ENCODE measurements around the gene ETV6.
A peak's percentile ranks its signal among the peaks of the same experiment; 100 is the strongest.

Gene ETV6

GRCh38 chr12:11757531-11757930 lies 108.1 kb downstream of the ETV6 start:
- Histone ChIP-seq H3K4me3 (ENCODE audit: low read depth in 1 of 2, low read length in 1 of 2) (no peak overlapping the region), H3K9me3 (no peaks in the 10 kb centered on the region), H3K27me3 (no peaks in the 10 kb centered on the region), H3K4me1 (ENCODE audit: control insufficient read depth in 1 of 2, insufficient read depth in 1 of 2, low read depth in 1 of 2, low read length in 1 of 2) (peaks cover 11 to 13% of the 10 kb centered on the region in 2 experiments), H3K27ac (no peak overlapping the region), H3K36me3 (peaks cover 47% of the 10 kb centered on the region)
- TF ChIP-seq CTCF (IDR thresholded peaks at IDR 0.05): no peak

GRCh38 chr12:11758087-11758486 lies 108.6 kb downstream of the ETV6 start:
- peaks cover 46% of the 10 kb centered on the region for H3K36me3 ChIP-seq

GRCh38 chr12:11758510-11759493 lies 109.3 kb downstream of the ETV6 start:
- H3K27ac ChIP-seq: peak overlapping the region; percentile 24
- H3K36me3 ChIP-seq: peaks cover 39% of the 10 kb centered on the region
- H3K9me3 ChIP-seq: no peaks in the 10 kb centered on the region
- no peaks in the 10 kb centered on the region for H3K27me3 ChIP-seq
- H3K4me3 ChIP-seq (ENCODE audit: low read depth in 1 of 2, low read length in 1 of 2): no peak overlapping the region
- no peak for TF ChIP-seq CTCF (IDR thresholded peaks at IDR 0.05)
- peaks cover 12 to 14% of the 10 kb centered on the region in 2 experiments for H3K4me1 ChIP-seq (ENCODE audit: control insufficient read depth in 1 of 2, insufficient read depth in 1 of 2, low read depth in 1 of 2, low read length in 1 of 2)

More at GRCh38 chr12:11758087-11758486, 108.6 kb downstream of the ETV6 start:
- H3K4me3 ChIP-seq (ENCODE audit: low read depth in 1 of 2, low read length in 1 of 2): no peak overlapping the region
- H3K27me3 ChIP-seq: no peaks in the 10 kb centered on the region
- peaks cover 11 to 12% of the 10 kb centered on the region in 2 experiments for H3K4me1 ChIP-seq (ENCODE audit: control insufficient read depth in 1 of 2, insufficient read depth in 1 of 2, low read depth in 1 of 2, low read length in 1 of 2)
- no peak for TF ChIP-seq CTCF (IDR thresholded peaks at IDR 0.05)
- no peaks in the 10 kb centered on the region for H3K9me3 ChIP-seq
- peak overlapping the region; percentile 24 for H3K27ac ChIP-seq

GRCh38 chr12:11759494-11759878 lies 110.0 kb downstream of the ETV6 start:
- Histone ChIP-seq H3K4me1 (ENCODE audit: control insufficient read depth in 1 of 2, insufficient read depth in 1 of 2, low read depth in 1 of 2, low read length in 1 of 2) (peaks cover 19 to 21% of the 10 kb centered on the region in 2 experiments), H3K36me3 (peaks cover 32% of the 10 kb centered on the region), H3K4me3 (ENCODE audit: low read depth in 1 of 2, low read length in 1 of 2) (no peak overlapping the region), H3K27me3 (no peaks in the 10 kb centered on the region), H3K9me3 (no peaks in the 10 kb centered on the region), H3K27ac (no peak overlapping the region)
- TF ChIP-seq CTCF (IDR thresholded peaks at IDR 0.05): no peak

- peaks cover 23 to 25% of the 10 kb centered on the region in 2 experiments for H3K4me1 ChIP-seq (ENCODE audit: control insufficient read depth in 1 of 2, insufficient read depth in 1 of 2, low read depth in 1 of 2, low read length in 1 of 2)
- H3K27me3 ChIP-seq: no peaks in the 10 kb centered on the region
- no peaks in the 10 kb centered on the region for H3K9me3 ChIP-seq
- no peak overlapping the region for H3K27ac ChIP-seq
- TF ChIP-seq CTCF (IDR thresholded peaks at IDR 0.05): no peak
- H3K4me3 ChIP-seq (ENCODE audit: low read depth in 1 of 2, low read length in 1 of 2): no peak overlapping the region
- H3K36me3 ChIP-seq: peaks cover 28% of the 10 kb centered on the region
Observed at GRCh38 chr12:11759899-11760298, 110.4 kb downstream of the ETV6 start.
